IMR-90 (cell line): ENCODE measurements around the gene PAK1IP1. TPM values are rescaled to one million over a fixed set of nuclear protein-coding genes. Genes with fewer than 3 reads are reported as not detected.

Source experiments
- ATAC-seq: fragments of 200-7000 bp; cut with Tn5 transposase; 2 replicates; pipeline ENCODE4 v1.9.1; 2020; ENCODE audit warnings: low read depth, mild to moderate bottlenecking, moderate library complexity
- BruUV-seq: library from RNA; stranded (reverse); fragments of 400-500 nt; replicated peaks from 2 replicates; lab custom pipeline; 2021; lab: Mats Ljungman, UMichigan
- CTCF ChIA-PET: fragments of 300-600 bp; formaldehyde crosslinking; extraction: SDS; loops from one replicate; lab custom pipeline; 2021; ENCODE audit warnings: antibody characterized with exemption; lab: Yijun Ruan, JAX
- POLR2A ChIA-PET: fragments of 300-600 bp; sonication (Branson Sonifier 250); formaldehyde crosslinking; loops from one replicate; lab custom pipeline; 2022; ENCODE audit warnings: antibody characterized with exemption; ENCODE audit not compliant: unreplicated experiment; lab: Charles Lee
- DNase-seq: peaks from one replicate; pipeline ENCODE4 v3.0.0; 2013
- H2AFZ ChIP-seq: replicated peaks from 2 replicates; pipeline ENCODE3; 2013; ENCODE audit warnings: low read length, mild to moderate bottlenecking; ENCODE audit not compliant: poor library complexity
- H2AK5ac ChIP-seq: 2 replicates; pipeline ENCODE4 v1.6.1; 2013; ENCODE audit warnings: low read depth, low read length, inconsistent platforms
- H2AK9ac ChIP-seq: replicated peaks from 2 replicates; pipeline ENCODE3; 2013; ENCODE audit warnings: mild to moderate bottlenecking, low read depth, low read length, moderate library complexity; ENCODE audit not compliant: poor library complexity
- H2BK120ac ChIP-seq: 2 replicates; pipeline ENCODE4 v1.6.1; 2013; ENCODE audit warnings: low read depth, low read length, inconsistent platforms
- H2BK15ac ChIP-seq: 3 replicates; pipeline ENCODE4 v1.6.1; 2013; ENCODE audit warnings: low read depth, low read length, inconsistent platforms
- H2BK20ac ChIP-seq: 2 replicates; pipeline ENCODE4 v1.6.1; 2013; ENCODE audit warnings: low read depth, mild to moderate bottlenecking, inconsistent platforms, low read length, moderate library complexity
- H2BK5ac ChIP-seq: 2 replicates; pipeline ENCODE4 v1.6.1; 2013; ENCODE audit warnings: mild to moderate bottlenecking, low read depth, low read length, inconsistent platforms; ENCODE audit not compliant: poor library complexity, severe bottlenecking
- H3K14ac ChIP-seq: replicated peaks from 2 replicates; pipeline ENCODE4 v1.6.1; 2013; ENCODE audit warnings: low read depth, low read length, inconsistent platforms
- H3K18ac ChIP-seq: 2 replicates; pipeline ENCODE4 v1.6.1; 2013; ENCODE audit warnings: low read depth, low read length, control low read depth
- H3K23ac ChIP-seq: 2 replicates; pipeline ENCODE4 v1.6.1; 2013; ENCODE audit warnings: low read depth, low read length, inconsistent platforms
- H3K27ac ChIP-seq: 2 replicates; pipeline ENCODE4 v1.5.1; 2013; ENCODE audit warnings: mild to moderate bottlenecking, control low read depth, low read length; ENCODE audit not compliant: insufficient read depth
- H3K27me3 ChIP-seq: 2 replicates; pipeline ENCODE4 v1.6.1; 2013; ENCODE audit warnings: low read length; ENCODE audit not compliant: control insufficient read depth, insufficient read depth
- H3K36me3 ChIP-seq: 2 replicates; pipeline ENCODE4 v1.6.1; 2013; ENCODE audit warnings: low read length, mixed read lengths; ENCODE audit not compliant: control insufficient read depth, insufficient read depth
- H3K4ac ChIP-seq: 2 replicates; pipeline ENCODE4 v1.6.1; 2013; ENCODE audit warnings: low read depth, low read length, inconsistent platforms
- H3K4me1 ChIP-seq: 2 replicates; pipeline ENCODE4 v1.6.1; 2013; ENCODE audit warnings: low read length, mixed read lengths; ENCODE audit not compliant: control insufficient read depth, insufficient read depth
- H3K4me2 ChIP-seq: 2 replicates; pipeline ENCODE4 v1.6.1; 2013; ENCODE audit warnings: low read depth, mild to moderate bottlenecking, control low read depth, low read length, moderate library complexity
- H3K4me3 ChIP-seq: 2 replicates; pipeline ENCODE4 v1.5.1; 2013; ENCODE audit warnings: low read depth, mild to moderate bottlenecking, control low read depth, low read length, moderate library complexity; ENCODE audit not compliant: insufficient read depth
- H3K56ac ChIP-seq: 2 replicates; pipeline ENCODE4 v1.6.1; 2013; ENCODE audit warnings: low read length, inconsistent platforms; ENCODE audit not compliant: insufficient read depth; ENCODE audit errors: extremely low read depth
- H3K79me1 ChIP-seq, 2 experiments: 2 replicates each; pipeline ENCODE4 v1.6.1; 2013; ENCODE audit warnings: low read length in 2 of 2, inconsistent platforms in 1 of 2, low read depth in 1 of 2
- H3K9ac ChIP-seq: 2 replicates; pipeline ENCODE4 v1.6.1; 2013; ENCODE audit warnings: low read depth, low read length, control low read depth
- H3K9me1 ChIP-seq: 2 replicates; pipeline ENCODE4 v1.6.1; 2013; ENCODE audit warnings: low read length, inconsistent platforms; ENCODE audit not compliant: insufficient read depth
- H3K9me3 ChIP-seq: 2 replicates; pipeline ENCODE4 v1.6.1; 2013; ENCODE audit warnings: low read length; ENCODE audit not compliant: control insufficient read depth, insufficient read depth
- H4K20me1 ChIP-seq: 2 replicates; pipeline ENCODE4 v1.6.1; 2013; ENCODE audit warnings: low read length, inconsistent platforms; ENCODE audit not compliant: insufficient read depth
- H4K5ac ChIP-seq: 2 replicates; pipeline ENCODE4 v1.6.1; 2013; ENCODE audit warnings: mild to moderate bottlenecking, low read depth, low read length, control low read depth
- H4K8ac ChIP-seq, 2 experiments: 2 replicates each; pipeline ENCODE4 v1.6.1; 2013; ENCODE audit warnings: low read depth in 2 of 2, low read length in 2 of 2, control low read depth in 1 of 2, inconsistent platforms in 1 of 2
- H4K91ac ChIP-seq: 2 replicates; pipeline ENCODE4 v1.6.1; 2013; ENCODE audit warnings: low read depth, low read length, inconsistent platforms; ENCODE audit not compliant: insufficient read depth
- BHLHE40 ChIP-seq: fragments of 150-350 bp; IDR thresholded peaks from 2 replicates; pipeline ENCODE4 v1.6.1; 2016; ENCODE audit warnings: mild to moderate bottlenecking, low read depth, low read length
- CEBPB ChIP-seq: IDR thresholded peaks from 2 replicates; pipeline ENCODE4 v1.6.1; 2012; ENCODE audit warnings: low read depth, low read length, improper control_type of control experiment
- CHD1 ChIP-seq: IDR thresholded peaks from 2 replicates; pipeline ENCODE4 v1.6.1; 2012; ENCODE audit warnings: low read depth, low read length, improper control_type of control experiment
- ELK1 ChIP-seq: fragments of 150-350 bp; IDR thresholded peaks from 2 replicates; pipeline ENCODE4 v1.6.1; 2016; ENCODE audit warnings: low read depth, mild to moderate bottlenecking, low read length, moderate library complexity, borderline replicate concordance
- FOS ChIP-seq: fragments of 150-350 bp; IDR thresholded peaks from 2 replicates; pipeline ENCODE4 v1.6.1; 2016; ENCODE audit warnings: low read depth, low read length
- MAFK ChIP-seq: IDR thresholded peaks from 2 replicates; pipeline ENCODE4 v1.6.1; 2012; ENCODE audit warnings: low read depth, low read length, improper control_type of control experiment
- MAZ ChIP-seq: IDR thresholded peaks from 2 replicates; pipeline ENCODE4 v1.6.1; 2012; ENCODE audit warnings: low read depth, mild to moderate bottlenecking, low read length, improper control_type of control experiment, moderate library complexity, borderline replicate concordance
- MXI1 ChIP-seq: IDR thresholded peaks from 2 replicates; pipeline ENCODE4 v1.6.1; 2012; ENCODE audit warnings: low read depth, mild to moderate bottlenecking, low read length, moderate library complexity, borderline replicate concordance
- NFE2L2 ChIP-seq: fragments of 150-350 bp; IDR thresholded peaks from 2 replicates; pipeline ENCODE4 v1.6.1; 2016; ENCODE audit warnings: low read depth, mild to moderate bottlenecking, low read length
- POLR2A ChIP-seq: IDR thresholded peaks from 2 replicates; pipeline ENCODE4 v1.6.1; 2012; ENCODE audit warnings: mild to moderate bottlenecking, low read depth, low read length
- RAD21 ChIP-seq: IDR thresholded peaks from 2 replicates; pipeline ENCODE4 v1.6.1; 2012; ENCODE audit warnings: low read length, improper control_type of control experiment
- RCOR1 ChIP-seq: IDR thresholded peaks from 2 replicates; pipeline ENCODE4 v1.6.1; 2012; ENCODE audit warnings: mild to moderate bottlenecking, low read length, improper control_type of control experiment; ENCODE audit not compliant: insufficient replicate concordance
- SMC3 ChIP-seq: fragments of 150-350 bp; IDR thresholded peaks from 2 replicates; pipeline ENCODE4 v1.6.1; 2016; ENCODE audit warnings: low read depth, mild to moderate bottlenecking, antibody characterized with exemption, low read length, moderate library complexity
- USF2 ChIP-seq: fragments of 150-350 bp; IDR thresholded peaks from 2 replicates; pipeline ENCODE4 v1.6.1; 2017; ENCODE audit warnings: mild to moderate bottlenecking, antibody characterized with exemption, low read length, low read depth
- WGBS, 2 experiments: methylation state at CpG; one replicate each; pipeline versions ENCODE4 v1.1.5 to v1.1.7; 2013; ENCODE audit warnings: missing lambda C conversion rate in 2 of 2; ENCODE audit not compliant: insufficient read length in 1 of 2; ENCODE audit errors: extremely low coverage in 2 of 2; 5-methylcytosine and 5-hydroxymethylcytosine counted together
- dilution Hi-C: fragments of 300-500 bp; cut with HindIII; formaldehyde crosslinking; loops from one replicate; pipeline ENCODE4 v1.14.3; 2018; ENCODE audit warnings: low sequenced_read_pairs; ENCODE audit not compliant: unreplicated experiment
- in situ Hi-C: fragments of 300-500 bp; cut with MboI; formaldehyde crosslinking; loops from 3 replicates; pipeline ENCODE4 v1.14.3; 2019; ENCODE audit warnings: low sequenced_read_pairs, inconsistent platforms, mixed read lengths
- intact Hi-C: fragments of 100-400 bp; cut with micrococcal nuclease; formaldehyde crosslinking; loops from 2 replicates; pipeline ENCODE4 v1.10.0; 2022
- polyA plus RNA-seq, 3 experiments: library from polyadenylated mRNA; depleted of rRNA; stranded (reverse); fragments of >200 nt; gene quantifications; 2 replicates each; pipeline ENCODE4 v1.2.3, GENCODE V29; 2012; ENCODE audit warnings: low replicate concordance in 1 of 3
- total RNA-seq: library from RNA; depleted of rRNA; stranded (reverse); fragments of >200 nt; gene quantifications from 2 replicates; pipeline ENCODE4 v1.2.3, GENCODE V29; 2012

PAK1IP1 gene
- total and polyA plus RNA-seq, 2 of the 4 experiments (the other 2 are of a cell fraction) = 16.9 to 22.9 TPM

DNA sequence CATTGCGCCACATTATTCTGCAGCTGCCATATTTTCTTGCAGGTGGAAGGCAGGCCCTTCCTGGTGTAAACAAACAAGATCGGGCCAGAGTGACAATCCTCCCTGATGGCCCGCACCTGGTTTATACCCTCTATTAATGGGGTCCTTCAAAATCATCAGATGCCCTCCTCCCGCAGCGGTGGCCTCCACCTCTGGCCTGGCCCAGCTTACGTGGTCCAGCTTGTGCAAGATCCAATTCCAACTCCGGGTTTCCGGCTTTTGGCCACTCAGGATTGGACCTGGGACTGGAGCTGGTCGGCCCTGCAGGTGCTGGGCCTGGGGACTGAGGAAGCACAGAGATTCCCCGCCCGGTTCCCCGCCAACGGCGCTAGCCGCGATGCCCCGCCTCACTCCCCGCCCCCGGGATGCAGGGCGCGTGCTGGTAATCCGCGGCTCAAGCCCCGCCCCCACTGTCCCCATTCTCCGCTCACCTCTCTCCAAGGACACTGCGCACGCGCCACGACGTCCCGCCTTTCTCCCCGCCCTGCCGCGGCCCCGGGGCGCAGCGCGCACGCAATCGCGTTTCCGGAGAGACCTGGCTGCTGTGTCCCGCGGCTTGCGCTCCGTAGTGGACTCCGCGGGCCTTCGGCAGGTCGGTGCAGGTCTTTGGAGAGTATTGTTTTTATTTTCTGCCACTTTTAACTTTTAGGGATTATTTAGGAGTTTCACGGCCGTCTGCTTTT, 52.6 kb downstream of the PAK1IP1 start, which contains the start of gene TMEM14B (continued):
- TF ChIP-seq RAD21 (no peak), CEBPB (0 out of 2 replicates have a peak, but pooled peaks have one; percentile 50)

GRCh38 chr6:10749734-10750133, 55.0 kb downstream of the PAK1IP1 start:
- H4K91ac ChIP-seq = no peak overlapping the region
- in situ Hi-C loops (loop anchor here (25.0 kb wide), 1 partner anchor 1262 kb away; no protein-coding TSS in a partner anchor), intact Hi-C loops (no loop called here), dilution Hi-C loops (no loop called here)
- H4K8ac ChIP-seq = peak overlapping the region in 1 of 2 experiments; percentile 15; a peak in 2 of 4 replicates
- H2AK5ac ChIP-seq = no peak overlapping the region
- ATAC-seq = no peak
- peaks cover 8% of the 10 kb centered on the region; the same call in 1 of the 2 replicates for H3K9me1 ChIP-seq
- ChIA-PET POLR2A (no interaction called here), CTCF (interaction anchor here (0.8 to 1.7 kb wide), 2 partner anchors 10 to 271 kb away, joined by 3 to 4 read pairs; no protein-coding TSS in a partner anchor)
- H3K4me3 ChIP-seq = no peak overlapping the region
- no peak overlapping the region for H3K18ac ChIP-seq
- H3K36me3 ChIP-seq = peaks cover 26% of the 10 kb centered on the region
- H2BK5ac ChIP-seq = no peak overlapping the region
- H3K4me2 ChIP-seq = no peak overlapping the region; the same call in 1 of the 2 replicates
- peak overlapping the region; percentile 24; the same call in 1 of the 2 replicates for H3K9ac ChIP-seq
- no peak overlapping the region for H3K4ac ChIP-seq
- no peak overlapping the region for H2BK15ac ChIP-seq
- no peak for DNase-seq
- H2BK20ac ChIP-seq = no peak overlapping the region
- peaks cover 39 to 69% of the 10 kb centered on the region in 2 experiments for H3K79me1 ChIP-seq
- H2BK120ac ChIP-seq = no peak overlapping the region
- no peak overlapping the region for H3K27ac ChIP-seq
- no peak overlapping the region; the same call in 1 of the 2 replicates for H3K14ac ChIP-seq
- H3K27me3 ChIP-seq = no peaks in the 10 kb centered on the region
- peaks cover 3% of the 10 kb centered on the region for H3K4me1 ChIP-seq
- H4K20me1 ChIP-seq = no peaks in the 10 kb centered on the region
- WGBS, 2 experiments = 23% methylated on average over 2 of the region's 2 CpGs; no CpG with 5 or more reads in 1 of the 2 experiments
- no peaks in the 10 kb centered on the region for H3K9me3 ChIP-seq
- H4K5ac ChIP-seq = no peak overlapping the region
- H2AFZ ChIP-seq = no peak overlapping the region
- no peak overlapping the region for H3K56ac ChIP-seq
- no peak overlapping the region for H2AK9ac ChIP-seq
- BruUV-seq = no TSS peak
- H3K23ac ChIP-seq = 0 out of 2 replicates have a peak overlapping the region, but pooled peaks have one; percentile 50
- TF ChIP-seq CHD1 = no peak
- no peak for TF ChIP-seq RCOR1
- no peak for TF ChIP-seq SMC3
- TF ChIP-seq BHLHE40 = no peak
- no peak for TF ChIP-seq NFE2L2
- TF ChIP-seq MAFK = no peak
- no peak for TF ChIP-seq RAD21
- no peak for TF ChIP-seq MAZ
- no peak for TF ChIP-seq USF2
- TF ChIP-seq FOS = no peak
- no peak for TF ChIP-seq POLR2A
- TF ChIP-seq ELK1 = no peak
- TF ChIP-seq MXI1 = no peak
